Mucosa of descending colon (tissue), 3 donors: ENCODE data around the gene KRTAP10-4. TPM values are rescaled to one million over a fixed set of nuclear protein-coding genes. Genes with fewer than 3 reads are reported as not detected.

Experiments used
- ATAC-seq: fragments of 200-7000 bp; cut with Tn5 transposase; one replicate; pipeline ENCODE4 v1.9.1; 2020; ENCODE audit warnings: mild to moderate bottlenecking, moderate library complexity
- DNase-seq, 3 donors: peaks; one replicate each; pipeline ENCODE4 v3.0.0-alpha.2; 2020
- H3K36me3 ChIP-seq: fragments of 200-600 bp; one replicate; pipeline ENCODE4 v1.8.0; 2021; ENCODE audit warnings: low read depth, mild to moderate bottlenecking
- H3K4me1 ChIP-seq: fragments of 200-600 bp; one replicate; pipeline ENCODE4 v1.8.0; 2021; ENCODE audit warnings: low read depth, mild to moderate bottlenecking
- H3K4me3 ChIP-seq: fragments of 200-600 bp; one replicate; pipeline ENCODE4 v1.8.0; 2021; ENCODE audit warnings: mild to moderate bottlenecking
- H3K9me3 ChIP-seq: fragments of 200-600 bp; one replicate; pipeline ENCODE4 v1.8.0; 2021; ENCODE audit warnings: mild to moderate bottlenecking
- CTCF ChIP-seq: fragments of 200-600 bp; IDR thresholded peaks from one replicate; pipeline ENCODE4 v1.8.0; 2022; ENCODE audit warnings: antibody characterized with exemption, mild to moderate bottlenecking
- intact Hi-C, 2 donors: fragments of 100-400 bp; cut with DNase I in 1 of 2; cut with micrococcal nuclease in 1 of 2; formaldehyde crosslinking; loops; one replicate each; pipeline versions ENCODE4 v1.11.0 to v1.11.1; 2022; cut with DNase I, micrococcal nuclease
- total RNA-seq, 3 donors: library from RNA; stranded (reverse); fragmentation: NEBNext Ultra II Directional in 2 of 3; extraction: Animal tissue kit (Norgen Biotek cat#: 25700) in 2 of 3; gene quantifications; one replicate each; pipeline versions ENCODE4 v1.2.1 to v1.2.4, GENCODE V29; 2021 to 2023
- donor health status: DM: no; HTN: no; CAD: no; lungs with moderate emphysema.
- donor health status: DM: no; HTN: no; CAD: no.
- donor health status: DM: no; HTN: yes; CAD: no.

KRTAP10-4 gene
- total RNA-seq, 3 donors from 2014 or later: not detected

GRCh38 chr21:44618909-44619308 lies 45.4 kb downstream of the KRTAP10-4 start:
- Histone ChIP-seq H3K36me3 (no peaks in the 10 kb centered on the region), H3K4me3 (no peak overlapping the region), H3K4me1 (peaks cover 4% of the 10 kb centered on the region), H3K9me3 (peaks cover 14% of the 10 kb centered on the region)
- DNase-seq (peak in 1 of 3 donors; percentile 31), ATAC-seq (peak; percentile 93)
- intact Hi-C loops: no loop called here
- TF ChIP-seq CTCF: no peak

- TF ChIP-seq CTCF: no peak
- peaks cover 19% of the 10 kb centered on the region for H3K9me3 ChIP-seq
- peaks cover 4% of the 10 kb centered on the region for H3K4me1 ChIP-seq
- ATAC-seq: no peak
- no peak overlapping the region for H3K4me3 ChIP-seq
- DNase-seq: no peak
- no peaks in the 10 kb centered on the region for H3K36me3 ChIP-seq
- intact Hi-C loops: no loop called here
These were observed 46.4 kb downstream of the KRTAP10-4 start for GRCh38 chr21:44619886-44620285.

- Histone ChIP-seq H3K36me3 (no peaks in the 10 kb centered on the region), H3K9me3 (peaks cover 19% of the 10 kb centered on the region), H3K4me3 (no peak overlapping the region), H3K4me1 (peaks cover 4% of the 10 kb centered on the region)
- no peak for TF ChIP-seq CTCF
- DNase-seq (no peak), ATAC-seq (no peak)
- intact Hi-C loops: no loop called here
These were observed 50.0 kb downstream of the KRTAP10-4 start for GRCh38 chr21:44623575-44623974.

Other genes with a start within 250 kb of the KRTAP10-4 start
- 10 to 100 TPM; 22.0 to 33.0 (median 26.6) TPM for gene CFAP410, start 234.3 kb upstream of the KRTAP10-4 start, total RNA-seq
- gene TRPM2, start 220.1 kb upstream of the KRTAP10-4 start, total RNA-seq: 10 to 100 TPM in 1 of 3 donors, 1 to 10 TPM in 2; 1.5 to 10.3 (median 7.2) TPM
- 10 to 100 TPM in 1 of 3 donors, 1 to 10 TPM in 2; 2.1 to 17.9 (median 2.7) TPM for gene LRRC3, start 118.2 kb upstream of the KRTAP10-4 start, total RNA-seq
- not detected for gene KRTAP10-1, start 33.5 kb upstream of the KRTAP10-4 start, total RNA-seq
- not detected for gene KRTAP10-2, start 22.2 kb upstream of the KRTAP10-4 start, total RNA-seq
- gene KRTAP10-3, start 14.9 kb upstream of the KRTAP10-4 start, total RNA-seq: not detected
- not detected for gene KRTAP10-5, start 6.9 kb downstream of the KRTAP10-4 start, total RNA-seq
- gene KRTAP10-6, start 18.8 kb downstream of the KRTAP10-4 start, total RNA-seq: not detected
- gene KRTAP10-7, start 26.9 kb downstream of the KRTAP10-4 start, total RNA-seq: not detected
- gene KRTAP10-8, start 38.4 kb downstream of the KRTAP10-4 start, total RNA-seq: not detected
- gene KRTAP10-9, start 53.4 kb downstream of the KRTAP10-4 start, total RNA-seq: not detected
- not detected for gene KRTAP10-10, start 63.6 kb downstream of the KRTAP10-4 start, total RNA-seq
- not detected for gene KRTAP10-11, start 72.7 kb downstream of the KRTAP10-4 start, total RNA-seq
- gene KRTAP12-4, start 80.9 kb downstream of the KRTAP10-4 start, total RNA-seq: not detected
- not detected for gene KRTAP12-3, start 84.2 kb downstream of the KRTAP10-4 start, total RNA-seq
- not detected for gene KRTAP12-2, start 93.2 kb downstream of the KRTAP10-4 start, total RNA-seq
- not detected for gene KRTAP12-1, start 108.4 kb downstream of the KRTAP10-4 start, total RNA-seq
- not detected for gene KRTAP10-12, start 123.4 kb downstream of the KRTAP10-4 start, total RNA-seq
- under 1 TPM in 1 of 3 donors, not detected in 2; 0.28 TPM for gene TSPEAR, start 137.8 kb downstream of the KRTAP10-4 start, total RNA-seq
- 10 to 100 TPM; 64.2 to 85.4 (median 66.8) TPM for gene UBE2G2, start 228.1 kb downstream of the KRTAP10-4 start, total RNA-seq
- 10 to 100 TPM; 68.9 to 76.9 (median 69.4) TPM for gene SUMO3, start 244.3 kb downstream of the KRTAP10-4 start, total RNA-seq